ENCODE results near the gene KRTAP5-10. TPM values are rescaled to one million over a fixed set of nuclear protein-coding genes. Genes with fewer than 3 reads are reported as not detected.
"Not testable (repeated sequence)": the region's sequence is repeated elsewhere in the genome, so short reads cannot be mapped to it uniquely, and the experiment has no call there.

The KRTAP5-10 gene, protein sequence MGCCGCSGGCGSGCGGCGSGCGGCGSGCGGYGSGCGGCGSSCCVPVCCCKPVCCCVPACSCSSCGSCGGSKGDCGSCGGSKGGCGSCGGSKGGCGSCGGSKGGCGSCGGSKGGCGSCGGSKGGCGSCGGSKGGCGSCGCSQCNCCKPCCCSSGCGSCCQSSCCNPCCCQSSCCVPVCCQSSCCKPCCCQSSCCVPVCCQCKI
- not detected for total RNA-seq

DNA sequence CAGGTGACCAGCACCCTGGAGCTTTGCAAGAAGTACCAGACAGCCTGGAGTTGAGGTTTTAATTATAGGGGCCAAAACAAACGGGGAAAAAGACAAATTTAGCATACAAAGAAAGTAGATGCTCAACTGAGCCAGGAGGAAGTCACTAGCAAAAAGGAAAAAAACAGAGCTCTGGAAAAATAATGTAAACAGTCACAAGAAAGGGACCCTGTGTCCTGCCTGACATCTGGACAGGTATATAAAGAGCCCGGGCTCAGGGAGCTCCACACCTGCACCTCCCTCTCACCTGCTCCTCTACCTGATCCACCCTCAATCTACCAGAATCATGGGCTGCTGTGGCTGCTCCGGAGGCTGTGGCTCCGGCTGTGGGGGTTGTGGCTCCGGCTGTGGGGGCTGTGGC, at the start of gene KRTAP5-10:
KRTAP5-10 (plus strand) TSS at position 301 of the 400 bp plus-strand sequence; CDS start at position 326, 25 bp downstream.
- no peak within 1 kb of the TSS for H3K9ac ChIP-seq (ENCODE audit: low read depth in 1 of 3, low read length in 3 of 3)
- no peaks in the 10 kb centered on the region for H3K9me3 ChIP-seq (ENCODE audit: control insufficient read depth in 3 of 3, low read length in 3 of 3)
- no peak within 1 kb of the TSS for H3K27ac ChIP-seq (ENCODE audit: low read depth, low read length)
- no peaks in the 10 kb centered on the region for H3K36me3 ChIP-seq (ENCODE audit: control insufficient read depth in 3 of 3, insufficient read depth in 3 of 3, low read length in 3 of 3)
- H3K27me3 ChIP-seq (ENCODE audit: control insufficient read depth in 3 of 3, insufficient read depth in 3 of 3, low read length in 3 of 3) = peaks cover 0 to 16% (median 14%) of the 10 kb centered on the region in 3 donors
- H3K4me1 ChIP-seq (ENCODE audit: control insufficient read depth in 3 of 3, insufficient read depth in 3 of 3, low read length in 3 of 3) = peaks cover 3 to 9% (median 5%) of the 10 kb centered on the region in 3 donors
- H3K4me3 ChIP-seq (ENCODE audit: low read length in 3 of 3) = no peak within 1 kb of the TSS

DNA sequence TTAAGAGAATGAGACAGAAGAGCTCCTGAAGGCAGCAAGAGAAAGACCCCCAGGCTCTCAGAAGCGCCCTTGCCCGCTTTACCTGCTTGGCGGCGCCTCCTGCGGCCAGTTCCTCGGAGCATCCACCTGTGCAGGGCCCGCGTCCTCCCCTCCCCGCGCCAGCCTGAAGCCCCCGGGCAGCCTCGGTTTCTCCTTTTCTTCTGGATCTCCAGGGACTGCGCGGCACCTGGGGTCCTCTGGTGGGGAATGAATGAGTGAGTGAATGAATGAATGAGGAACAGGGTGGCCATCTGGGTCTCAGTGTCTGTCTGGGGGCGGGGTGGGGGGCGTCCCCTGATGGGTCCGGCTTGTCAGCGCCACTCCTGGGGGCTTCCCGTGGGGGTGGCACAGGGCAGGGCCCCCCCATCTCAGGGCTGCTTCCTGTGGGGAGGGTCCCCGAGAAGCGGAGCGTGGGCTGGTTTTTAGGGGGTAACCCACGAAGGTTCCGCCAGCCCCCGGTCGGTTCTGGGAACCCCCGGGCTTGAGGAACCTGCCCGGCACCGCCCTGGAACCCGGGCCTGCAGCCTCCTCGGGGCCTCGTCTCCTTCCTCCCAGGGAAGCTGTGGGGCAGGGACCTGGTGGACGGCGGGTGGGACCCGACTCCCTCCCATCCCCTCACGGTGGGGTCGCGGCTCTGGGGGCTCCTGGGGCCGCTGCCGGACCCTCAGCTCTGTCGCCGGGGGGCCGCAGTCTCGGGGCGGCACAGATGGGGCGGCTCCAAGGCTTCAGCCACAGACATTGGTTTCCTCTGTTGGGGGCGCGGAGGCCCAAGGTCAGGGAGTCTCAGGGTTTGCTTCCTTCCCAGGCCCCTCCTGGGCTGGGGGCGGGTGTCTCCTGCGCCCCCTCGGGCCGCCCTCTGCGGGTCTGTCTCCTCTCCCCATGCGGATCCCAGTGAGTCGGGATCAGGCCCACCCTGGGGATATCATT, 46.6 kb upstream of the KRTAP5-10 start:
- Histone ChIP-seq H3K27ac (ENCODE audit: low read depth, low read length) (no peak overlapping the region), H3K4me3 (ENCODE audit: low read length in 3 of 3) (no peak overlapping the region), H3K4me1 (ENCODE audit: control insufficient read depth in 3 of 3, insufficient read depth in 3 of 3, low read length in 3 of 3) (no peaks in the 10 kb centered on the region), H3K27me3 (ENCODE audit: control insufficient read depth in 3 of 3, insufficient read depth in 3 of 3, low read length in 3 of 3) (no peaks in the 10 kb centered on the region), H3K9me3 (ENCODE audit: control insufficient read depth in 3 of 3, low read length in 3 of 3) (peaks cover 0 to 3% (median 0%) of the 10 kb centered on the region in 3 donors), H3K9ac (ENCODE audit: low read depth in 1 of 3, low read length in 3 of 3) (no peak overlapping the region), H3K36me3 (ENCODE audit: control insufficient read depth in 3 of 3, insufficient read depth in 3 of 3, low read length in 3 of 3) (peaks cover 0 to 4% (median 0%) of the 10 kb centered on the region in 3 donors)

DNA sequence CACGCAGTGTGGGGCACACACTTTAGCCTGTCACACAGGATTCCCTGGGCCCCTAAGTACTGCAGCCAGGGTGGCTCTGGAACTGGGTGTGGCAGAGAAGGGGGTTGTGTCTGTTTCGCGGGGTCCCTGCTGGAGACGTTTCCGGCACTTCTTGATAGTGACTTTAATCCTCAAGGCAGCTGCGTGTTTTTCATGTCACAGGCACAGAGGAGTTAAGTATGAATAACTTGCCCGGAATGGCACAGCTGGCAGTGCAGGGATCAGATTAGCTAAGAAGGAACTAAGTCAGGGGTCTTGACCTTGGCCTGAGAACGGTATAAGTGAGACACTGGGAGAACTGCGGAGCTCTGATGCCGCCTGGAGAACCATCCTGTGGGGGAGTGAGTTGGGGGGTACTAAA, 45.8 kb upstream of the KRTAP5-10 start:
- Histone ChIP-seq H3K9ac (ENCODE audit: low read depth in 1 of 3, low read length in 3 of 3) (no peak overlapping the region), H3K27ac (ENCODE audit: low read depth, low read length) (no peak overlapping the region), H3K9me3 (ENCODE audit: control insufficient read depth in 3 of 3, low read length in 3 of 3) (peaks cover 0 to 3% (median 0%) of the 10 kb centered on the region in 3 donors), H3K27me3 (ENCODE audit: control insufficient read depth in 3 of 3, insufficient read depth in 3 of 3, low read length in 3 of 3) (no peaks in the 10 kb centered on the region), H3K36me3 (ENCODE audit: control insufficient read depth in 3 of 3, insufficient read depth in 3 of 3, low read length in 3 of 3) (peaks cover 0 to 4% (median 0%) of the 10 kb centered on the region in 3 donors), H3K4me3 (ENCODE audit: low read length in 3 of 3) (no peak overlapping the region), H3K4me1 (ENCODE audit: control insufficient read depth in 3 of 3, insufficient read depth in 3 of 3, low read length in 3 of 3) (no peaks in the 10 kb centered on the region)

DNA sequence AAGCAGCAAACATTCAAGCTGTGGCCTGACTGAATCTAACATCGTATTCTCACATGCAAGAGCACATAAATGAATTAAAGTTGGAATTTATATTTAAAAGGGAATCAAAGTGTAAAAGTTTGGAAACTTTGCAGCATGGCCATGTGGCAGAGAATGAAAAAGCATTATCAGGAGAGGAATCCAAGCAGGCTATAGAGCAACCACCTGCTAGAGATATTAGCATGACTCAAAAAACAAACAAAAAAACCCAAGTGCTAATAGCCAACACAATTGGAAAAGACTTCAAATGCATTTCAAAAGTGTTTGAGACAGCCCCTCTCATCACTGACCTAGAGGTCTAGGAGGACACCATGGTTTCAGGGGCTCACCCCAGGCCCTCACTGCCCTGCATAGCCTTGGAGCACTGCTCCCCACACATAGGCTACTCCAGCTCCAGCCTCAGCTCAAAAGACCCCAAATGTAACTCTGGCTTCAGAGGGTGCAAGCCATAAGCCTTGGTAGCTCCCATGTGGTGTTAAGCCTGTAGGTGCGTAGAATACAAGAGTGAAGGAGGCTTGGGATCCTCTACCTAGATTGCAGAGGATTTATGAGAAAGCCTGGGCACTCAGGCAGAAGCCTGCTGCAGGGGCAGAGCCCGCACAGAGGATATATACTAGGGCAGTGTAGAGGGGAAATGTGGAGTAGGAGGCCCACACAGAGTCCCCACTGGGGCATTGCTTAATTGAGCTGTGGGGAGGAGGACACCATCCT, 40.0 kb upstream of the KRTAP5-10 start:
- Histone ChIP-seq H3K4me3 (ENCODE audit: low read length in 3 of 3) (no peak overlapping the region), H3K27me3 (ENCODE audit: control insufficient read depth in 3 of 3, insufficient read depth in 3 of 3, low read length in 3 of 3) (no peaks in the 10 kb centered on the region), H3K4me1 (ENCODE audit: control insufficient read depth in 3 of 3, insufficient read depth in 3 of 3, low read length in 3 of 3) (no peaks in the 10 kb centered on the region), H3K36me3 (ENCODE audit: control insufficient read depth in 3 of 3, insufficient read depth in 3 of 3, low read length in 3 of 3) (peaks cover 0 to 4% (median 0%) of the 10 kb centered on the region in 3 donors), H3K9me3 (ENCODE audit: control insufficient read depth in 3 of 3, low read length in 3 of 3) (peaks cover 0 to 3% (median 0%) of the 10 kb centered on the region in 3 donors), H3K27ac (ENCODE audit: low read depth, low read length) (no peak overlapping the region), H3K9ac (ENCODE audit: low read depth in 1 of 3, low read length in 3 of 3) (no peak overlapping the region)

DNA sequence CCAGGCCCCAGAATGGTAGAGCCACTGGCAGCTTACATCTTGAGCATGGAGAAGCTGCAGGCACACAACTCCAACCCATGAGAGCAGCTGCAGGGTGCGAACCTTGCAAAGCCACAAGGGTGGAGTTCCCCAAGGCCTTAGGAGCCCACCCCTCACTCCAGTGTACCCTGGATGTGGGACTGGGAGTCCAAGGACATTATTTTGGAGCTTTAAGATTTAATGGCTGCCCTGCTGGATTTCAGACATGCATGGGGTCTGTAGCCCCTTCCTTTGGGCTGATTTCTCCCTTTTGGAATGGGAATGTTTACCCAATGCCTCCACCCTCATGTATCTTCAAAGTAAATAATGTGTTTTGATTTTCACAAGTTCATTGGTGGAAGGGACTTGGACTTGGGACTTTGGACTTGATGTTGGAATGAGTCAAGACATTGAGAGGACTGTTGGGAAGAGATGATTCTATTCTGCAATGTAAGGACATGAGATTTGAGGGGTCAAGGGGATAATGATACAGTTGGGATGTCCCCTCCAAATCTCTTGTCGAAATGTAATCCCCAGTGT, 39.3 kb upstream of the KRTAP5-10 start:
- Histone ChIP-seq H3K4me1 (ENCODE audit: control insufficient read depth in 3 of 3, insufficient read depth in 3 of 3, low read length in 3 of 3) (no peaks in the 10 kb centered on the region), H3K27ac (ENCODE audit: low read depth, low read length) (no peak overlapping the region), H3K36me3 (ENCODE audit: control insufficient read depth in 3 of 3, insufficient read depth in 3 of 3, low read length in 3 of 3) (peaks cover 0 to 4% (median 0%) of the 10 kb centered on the region in 3 donors), H3K9me3 (ENCODE audit: control insufficient read depth in 3 of 3, low read length in 3 of 3) (peaks cover 0 to 2% (median 0%) of the 10 kb centered on the region in 3 donors), H3K9ac (ENCODE audit: low read depth in 1 of 3, low read length in 3 of 3) (no peak overlapping the region), H3K27me3 (ENCODE audit: control insufficient read depth in 3 of 3, insufficient read depth in 3 of 3, low read length in 3 of 3) (no peaks in the 10 kb centered on the region), H3K4me3 (ENCODE audit: low read length in 3 of 3) (no peak overlapping the region)

DNA sequence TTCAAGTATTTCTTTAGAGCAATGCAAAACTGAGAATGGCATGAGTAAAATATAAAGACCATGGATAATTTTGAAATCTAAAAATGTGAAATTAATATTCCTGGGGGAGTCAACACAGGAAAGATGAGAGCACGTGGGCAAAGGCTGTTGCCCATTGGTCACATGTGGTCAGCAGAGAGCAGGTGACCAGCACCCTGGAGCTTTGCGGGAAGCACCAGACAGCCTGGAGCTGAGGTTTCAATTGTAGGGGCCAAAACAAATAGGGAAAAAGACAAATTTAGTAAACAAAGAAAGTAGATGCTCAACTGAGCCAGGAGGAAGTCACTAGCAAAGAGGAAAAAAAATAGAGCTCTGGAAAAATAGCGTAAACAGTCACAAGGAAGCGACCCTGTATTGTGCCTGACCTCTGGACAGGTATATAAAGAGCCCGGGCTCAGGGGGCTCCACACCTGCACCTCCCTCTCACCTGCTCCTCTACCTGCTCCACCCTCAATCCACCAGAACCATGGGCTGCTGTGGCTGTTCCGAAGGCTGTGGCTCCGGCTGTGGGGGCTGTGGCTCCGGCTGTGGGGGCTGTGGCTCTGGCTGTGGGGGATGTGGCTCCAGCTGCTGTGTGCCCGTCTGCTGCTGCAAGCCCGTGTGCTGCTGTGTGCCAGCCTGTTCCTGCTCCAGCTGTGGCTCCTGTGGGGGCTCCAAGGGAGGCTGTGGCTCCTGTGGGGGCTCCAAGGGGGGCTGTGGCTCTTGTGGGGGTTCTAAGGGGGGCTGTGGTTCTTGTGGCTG, 38.4 kb upstream of the KRTAP5-10 start, which contains the start of gene KRTAP5-7:
KRTAP5-7 (plus strand) TSS at position 472 of the 780 bp plus-strand sequence; CDS start at position 506, 34 bp downstream.
- H3K27me3 ChIP-seq (ENCODE audit: control insufficient read depth in 3 of 3, insufficient read depth in 3 of 3, low read length in 3 of 3); H3K9me3 ChIP-seq (ENCODE audit: control insufficient read depth in 3 of 3, low read length in 3 of 3); H3K4me1 ChIP-seq (ENCODE audit: control insufficient read depth in 3 of 3, insufficient read depth in 3 of 3, low read length in 3 of 3); H3K36me3 ChIP-seq (ENCODE audit: control insufficient read depth in 3 of 3, insufficient read depth in 3 of 3, low read length in 3 of 3); H3K4me3 ChIP-seq (ENCODE audit: low read length in 3 of 3); H3K9ac ChIP-seq (ENCODE audit: low read depth in 1 of 3, low read length in 3 of 3); H3K27ac ChIP-seq (ENCODE audit: low read depth, low read length): not testable (repeated sequence)

DNA sequence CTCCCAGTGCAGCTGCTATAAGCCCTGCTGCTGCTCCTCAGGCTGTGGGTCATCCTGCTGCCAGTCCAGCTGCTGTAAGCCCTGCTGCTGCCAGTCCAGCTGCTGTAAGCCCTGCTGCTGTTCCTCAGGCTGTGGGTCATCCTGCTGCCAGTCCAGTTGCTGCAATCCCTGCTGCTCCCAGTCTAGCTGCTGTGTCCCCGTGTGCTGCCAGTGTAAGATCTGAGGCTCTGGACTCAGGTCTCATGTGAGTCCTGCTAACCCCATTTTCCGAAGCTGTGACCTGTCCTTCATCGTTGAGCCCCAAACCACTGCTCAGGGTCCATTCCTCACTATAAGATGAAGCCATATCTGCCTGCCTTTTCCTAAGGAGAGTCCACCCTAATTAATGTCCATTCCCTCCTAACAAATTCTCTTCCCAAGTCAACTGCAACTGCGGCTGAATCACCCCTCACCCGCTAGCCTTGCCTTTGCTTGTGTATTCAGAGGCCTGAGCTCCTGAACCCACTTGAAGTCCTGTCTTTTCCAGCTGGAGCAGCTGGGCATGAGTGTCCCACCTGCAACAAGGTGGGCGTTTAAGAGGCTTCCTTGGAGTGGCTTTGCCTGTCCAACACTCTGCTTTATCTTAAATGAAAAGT, 37.7 kb upstream of the KRTAP5-10 start:
- no peak overlapping the region for H3K9ac ChIP-seq (ENCODE audit: low read depth in 1 of 3, low read length in 3 of 3)
- H3K4me1 ChIP-seq (ENCODE audit: control insufficient read depth in 3 of 3, insufficient read depth in 3 of 3, low read length in 3 of 3) = no peaks in the 10 kb centered on the region
- no peaks in the 10 kb centered on the region for H3K36me3 ChIP-seq (ENCODE audit: control insufficient read depth in 3 of 3, insufficient read depth in 3 of 3, low read length in 3 of 3)
- no peak overlapping the region for H3K4me3 ChIP-seq (ENCODE audit: low read length in 3 of 3)
- H3K27me3 ChIP-seq (ENCODE audit: control insufficient read depth in 3 of 3, insufficient read depth in 3 of 3, low read length in 3 of 3) = no peaks in the 10 kb centered on the region
- H3K9me3 ChIP-seq (ENCODE audit: control insufficient read depth in 3 of 3, low read length in 3 of 3) = no peaks in the 10 kb centered on the region
- H3K27ac ChIP-seq (ENCODE audit: low read depth, low read length) = no peak overlapping the region

DNA sequence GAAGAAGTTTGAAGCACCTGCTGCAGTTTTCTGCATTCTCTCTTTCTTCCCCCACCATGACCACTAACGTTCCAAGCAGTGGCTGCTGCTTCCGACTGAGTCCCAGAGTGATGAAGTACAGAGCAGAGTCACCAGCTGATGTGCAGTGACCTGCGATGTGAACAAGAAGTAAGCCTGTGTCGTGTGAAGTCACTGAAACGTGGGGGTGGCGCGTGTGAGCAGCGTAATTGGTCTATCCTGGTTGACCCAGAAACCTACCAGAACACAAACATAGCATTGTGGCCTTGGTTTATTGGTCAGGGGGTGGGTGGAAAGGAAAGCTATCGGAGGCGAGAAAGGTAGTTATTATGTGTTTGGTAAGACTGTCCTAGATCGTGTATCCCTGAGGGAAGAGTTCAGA, 34.8 kb upstream of the KRTAP5-10 start:
- H3K4me3 ChIP-seq (ENCODE audit: low read length in 3 of 3) = no peak overlapping the region
- H3K27ac ChIP-seq (ENCODE audit: low read depth, low read length) = no peak overlapping the region
- no peak overlapping the region for H3K9ac ChIP-seq (ENCODE audit: low read depth in 1 of 3, low read length in 3 of 3)
- no peaks in the 10 kb centered on the region for H3K36me3 ChIP-seq (ENCODE audit: control insufficient read depth in 3 of 3, insufficient read depth in 3 of 3, low read length in 3 of 3)
- H3K4me1 ChIP-seq (ENCODE audit: control insufficient read depth in 3 of 3, insufficient read depth in 3 of 3, low read length in 3 of 3) = no peaks in the 10 kb centered on the region
- no peaks in the 10 kb centered on the region for H3K27me3 ChIP-seq (ENCODE audit: control insufficient read depth in 3 of 3, insufficient read depth in 3 of 3, low read length in 3 of 3)
- H3K9me3 ChIP-seq (ENCODE audit: control insufficient read depth in 3 of 3, low read length in 3 of 3) = no peaks in the 10 kb centered on the region

Data from skeletal muscle tissue (tissue), 4 donors.